Hepatocyte (in vitro differentiated cells): ENCODE measurements around the gene DUOXA1.

Experiments used
- EZH2 ChIP-seq: fragments of 200-600 bp; sonication (generic); IDR thresholded peaks from 2 replicates; pipeline ENCODE4 v1.6.1; 2016; ENCODE audit warnings: antibody characterized with exemption, mild to moderate bottlenecking, borderline replicate concordance
- TF ChIP-seq, protein P1 (sequence below): fragments of 200-600 bp; sonication (generic); IDR thresholded peaks from 2 replicates; pipeline ENCODE4 v1.5.1; 2016; ENCODE audit warnings: antibody characterized with exemption, mild to moderate bottlenecking; ENCODE audit not compliant: poor library complexity

DNA sequence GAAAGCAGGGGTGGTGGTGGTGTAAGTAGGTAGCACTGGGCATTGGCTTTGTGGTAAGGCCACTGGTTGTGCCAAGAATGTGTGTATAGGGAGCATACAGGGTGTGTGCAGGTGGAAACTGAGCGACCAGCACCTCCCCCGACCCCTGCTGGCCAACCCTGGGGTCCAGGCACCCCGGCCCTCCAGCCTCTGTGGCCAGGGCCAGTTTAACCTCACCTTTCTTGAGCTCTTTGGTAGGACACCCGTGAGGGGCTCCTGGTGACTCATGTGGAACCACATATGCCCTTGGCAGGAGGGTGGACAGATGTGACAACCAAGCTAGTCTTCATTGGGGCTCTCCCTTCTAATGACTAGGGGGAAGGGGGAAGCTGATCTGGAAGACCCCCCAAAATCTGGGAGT, 38.6 kb upstream of the DUOXA1 start:
- TF ChIP-seq, protein P1, sequence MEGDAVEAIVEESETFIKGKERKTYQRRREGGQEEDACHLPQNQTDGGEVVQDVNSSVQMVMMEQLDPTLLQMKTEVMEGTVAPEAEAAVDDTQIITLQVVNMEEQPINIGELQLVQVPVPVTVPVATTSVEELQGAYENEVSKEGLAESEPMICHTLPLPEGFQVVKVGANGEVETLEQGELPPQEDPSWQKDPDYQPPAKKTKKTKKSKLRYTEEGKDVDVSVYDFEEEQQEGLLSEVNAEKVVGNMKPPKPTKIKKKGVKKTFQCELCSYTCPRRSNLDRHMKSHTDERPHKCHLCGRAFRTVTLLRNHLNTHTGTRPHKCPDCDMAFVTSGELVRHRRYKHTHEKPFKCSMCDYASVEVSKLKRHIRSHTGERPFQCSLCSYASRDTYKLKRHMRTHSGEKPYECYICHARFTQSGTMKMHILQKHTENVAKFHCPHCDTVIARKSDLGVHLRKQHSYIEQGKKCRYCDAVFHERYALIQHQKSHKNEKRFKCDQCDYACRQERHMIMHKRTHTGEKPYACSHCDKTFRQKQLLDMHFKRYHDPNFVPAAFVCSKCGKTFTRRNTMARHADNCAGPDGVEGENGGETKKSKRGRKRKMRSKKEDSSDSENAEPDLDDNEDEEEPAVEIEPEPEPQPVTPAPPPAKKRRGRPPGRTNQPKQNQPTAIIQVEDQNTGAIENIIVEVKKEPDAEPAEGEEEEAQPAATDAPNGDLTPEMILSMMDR = no peak
- no peak for TF ChIP-seq EZH2
